Colon (tissue), 2 donors: ENCODE results near the gene CS.
"Not testable (repeated sequence)": the region's sequence is repeated elsewhere in the genome, so short reads cannot be mapped to it uniquely, and the experiment has no call there.

Experiments
- FAIRE-seq: peaks from 2 replicates; lab custom pipeline; 2012; peaks lifted over from hg19 to GRCh38; lab: Jason Lieb, UNC
- donor health status: control.
- donor health status: control.

Gene CS

DNA sequence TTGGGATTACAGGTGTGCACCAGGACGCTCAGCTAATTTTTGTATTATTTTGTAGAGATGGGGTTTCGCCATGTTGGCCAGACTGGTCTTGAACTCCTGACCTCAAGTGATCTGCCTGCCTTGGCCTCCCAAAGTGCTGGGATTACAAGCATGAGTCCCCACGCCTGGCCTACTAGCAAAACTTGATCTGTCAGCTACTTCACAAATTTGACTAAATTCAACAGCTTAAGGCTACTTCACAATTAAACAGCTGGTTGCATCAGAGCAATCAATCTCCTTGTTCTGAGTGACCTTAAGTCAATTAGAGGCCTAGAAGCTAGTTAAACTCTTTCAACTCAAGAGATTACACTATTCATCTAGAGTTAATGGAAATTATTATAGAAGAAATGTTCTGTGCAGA is 21.2 kb downstream of the CS start:
- FAIRE-seq: no peak

GRCh38 chr12:56274299-56274698 is 25.8 kb downstream of the CS start:
- no peak for FAIRE-seq

- FAIRE-seq: not testable (repeated sequence)
Measured at GRCh38 chr12:56272468-56272867, 27.7 kb downstream of the CS start.

DNA sequence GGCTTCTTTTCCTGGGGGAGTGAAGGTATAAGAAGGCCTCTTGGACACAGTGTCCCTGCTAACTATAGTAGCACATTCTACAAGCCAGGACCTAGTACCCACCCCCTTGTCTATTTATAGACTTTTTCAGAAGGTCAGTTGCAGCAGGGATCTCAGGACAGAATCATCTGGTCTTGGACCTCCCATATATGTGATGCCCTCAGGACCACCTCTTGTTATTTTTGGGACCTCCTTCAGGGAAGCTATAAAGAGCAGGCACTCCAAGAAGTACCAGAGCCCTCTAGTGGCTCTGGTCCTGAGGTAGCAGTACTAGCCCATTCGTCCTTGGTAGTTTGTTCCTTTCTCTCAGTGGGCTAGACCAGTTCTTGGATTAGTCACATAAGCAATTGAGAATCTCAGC is 29.1 kb downstream of the CS start:
- no peak for FAIRE-seq

- no peak for FAIRE-seq
Measured at GRCh38 chr12:56267443-56268071, 32.6 kb downstream of the CS start.

DNA sequence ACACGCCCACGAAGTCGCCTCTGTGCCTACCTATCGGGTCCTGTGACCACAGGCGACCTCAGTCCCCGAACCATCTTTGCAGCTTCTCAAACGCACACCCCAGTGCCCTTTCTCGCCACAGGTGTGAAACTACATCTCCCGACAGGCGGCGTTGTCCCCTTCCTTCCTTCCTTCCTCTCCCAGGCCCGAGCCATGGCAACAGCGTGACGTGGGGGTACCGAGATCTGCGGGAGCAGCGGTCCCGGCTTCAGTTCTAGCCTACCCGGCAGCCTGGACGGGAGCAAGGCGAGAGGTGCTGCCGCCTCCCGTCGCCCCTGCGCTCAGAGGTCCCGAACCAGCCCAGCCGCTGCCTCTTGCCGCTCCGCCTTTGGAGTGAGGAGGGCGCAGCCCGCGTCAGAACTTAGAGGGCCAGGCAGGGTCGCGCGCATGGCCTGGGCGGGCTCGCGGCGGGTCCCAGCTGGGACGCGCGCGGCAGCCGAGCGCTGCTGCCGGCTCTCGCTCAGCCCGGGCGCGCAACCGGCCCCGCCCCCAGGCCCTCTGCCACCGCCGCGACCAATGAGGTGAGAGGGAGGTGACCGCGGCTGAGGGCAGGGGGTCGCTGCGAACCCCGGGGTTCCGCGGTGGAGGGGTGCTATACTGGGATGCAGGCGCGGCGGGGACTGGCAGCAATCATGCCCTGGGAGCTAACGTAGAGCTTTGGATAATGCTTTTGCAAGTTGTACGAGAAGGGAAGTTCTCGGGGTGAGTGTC is 33.3 kb downstream of the CS start, which contains the start of gene COQ10A:
Gene COQ10A (plus strand): TSS at position 250 of the 750 bp plus-strand sequence. CDS start 177 bp downstream, at position 427.
- FAIRE-seq: no peak

GRCh38 chr12:56266068-56266692 is 34.0 kb downstream of the CS start:
- FAIRE-seq: not testable (repeated sequence)

- FAIRE-seq: not testable (repeated sequence)
Measured at GRCh38 chr12:56262955-56263354, 37.2 kb downstream of the CS start.

DNA sequence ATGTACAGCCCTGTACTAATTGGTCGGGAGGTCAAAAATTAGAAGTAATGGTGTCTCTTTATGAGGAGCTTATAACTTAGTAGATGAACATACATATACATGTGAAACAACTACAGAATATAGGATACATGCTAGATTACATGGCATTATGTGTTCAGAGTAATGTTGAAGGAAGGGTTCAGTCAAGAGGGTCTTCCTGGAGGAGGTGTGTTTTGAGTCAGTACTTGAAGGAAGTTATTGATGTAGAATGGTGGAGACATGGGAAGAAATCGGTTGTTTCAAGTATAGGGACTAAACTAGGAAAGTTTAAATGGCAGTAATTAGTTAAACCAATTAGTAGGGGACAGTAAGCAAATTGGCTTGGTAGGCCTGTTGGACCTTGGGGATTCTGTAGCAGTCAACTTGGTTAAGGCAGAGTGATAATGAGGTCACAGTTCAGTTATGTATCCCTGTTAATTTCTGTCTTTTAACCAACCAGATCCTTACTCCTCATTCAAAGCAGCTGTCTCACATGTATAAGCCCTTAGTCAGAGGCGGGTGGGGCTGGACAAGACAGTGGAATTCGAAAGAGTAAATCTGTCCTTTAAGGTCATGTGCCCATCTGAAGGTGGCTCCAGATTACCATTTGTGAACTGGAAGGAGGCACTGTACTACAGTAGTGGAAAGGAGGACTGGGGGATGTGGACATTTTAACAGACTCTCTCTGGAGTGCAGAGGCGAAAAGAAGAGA is 38.5 kb downstream of the CS start:
- no peak for FAIRE-seq

- no peak for FAIRE-seq
Measured at GRCh38 chr12:56260921-56261320, 39.2 kb downstream of the CS start.

DNA sequence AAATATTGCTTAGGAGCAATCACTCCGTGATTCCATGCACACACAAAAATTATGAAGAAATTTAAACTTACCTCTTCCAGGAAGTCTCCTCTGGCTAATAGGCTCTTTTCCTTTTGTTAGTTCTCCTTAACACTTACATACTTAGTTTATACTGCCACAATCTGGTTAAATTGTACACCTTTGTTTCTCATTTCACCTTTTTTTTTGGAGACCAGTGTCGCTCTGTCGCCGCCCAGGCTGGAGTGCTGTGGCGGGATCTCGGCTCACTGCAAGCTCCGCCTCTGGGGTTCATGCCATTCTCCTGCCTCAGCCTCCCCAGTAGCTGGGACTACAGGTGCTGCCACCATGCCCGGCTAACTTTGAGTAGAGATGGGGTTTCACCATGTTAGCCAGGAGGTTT is 39.8 kb downstream of the CS start:
- FAIRE-seq: no peak

DNA sequence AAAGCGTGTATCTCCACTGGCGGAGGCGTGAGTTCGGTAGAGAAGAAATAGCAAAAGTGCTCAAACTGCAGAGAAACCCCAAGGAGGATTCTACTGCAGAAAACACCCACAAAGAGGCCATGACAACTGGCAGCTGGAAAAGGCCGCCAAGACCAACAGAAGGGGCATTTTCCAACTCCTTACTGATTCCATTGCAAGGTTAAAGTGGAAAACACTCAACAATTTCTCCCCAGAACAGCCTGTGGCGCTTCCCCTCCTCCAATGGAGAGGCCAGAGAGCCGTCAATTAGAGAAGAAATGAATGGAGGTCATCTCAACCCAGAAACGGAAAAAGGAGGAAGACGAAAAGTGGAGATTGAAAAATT is 41.3 kb downstream of the CS start:
- FAIRE-seq: no peak

DNA sequence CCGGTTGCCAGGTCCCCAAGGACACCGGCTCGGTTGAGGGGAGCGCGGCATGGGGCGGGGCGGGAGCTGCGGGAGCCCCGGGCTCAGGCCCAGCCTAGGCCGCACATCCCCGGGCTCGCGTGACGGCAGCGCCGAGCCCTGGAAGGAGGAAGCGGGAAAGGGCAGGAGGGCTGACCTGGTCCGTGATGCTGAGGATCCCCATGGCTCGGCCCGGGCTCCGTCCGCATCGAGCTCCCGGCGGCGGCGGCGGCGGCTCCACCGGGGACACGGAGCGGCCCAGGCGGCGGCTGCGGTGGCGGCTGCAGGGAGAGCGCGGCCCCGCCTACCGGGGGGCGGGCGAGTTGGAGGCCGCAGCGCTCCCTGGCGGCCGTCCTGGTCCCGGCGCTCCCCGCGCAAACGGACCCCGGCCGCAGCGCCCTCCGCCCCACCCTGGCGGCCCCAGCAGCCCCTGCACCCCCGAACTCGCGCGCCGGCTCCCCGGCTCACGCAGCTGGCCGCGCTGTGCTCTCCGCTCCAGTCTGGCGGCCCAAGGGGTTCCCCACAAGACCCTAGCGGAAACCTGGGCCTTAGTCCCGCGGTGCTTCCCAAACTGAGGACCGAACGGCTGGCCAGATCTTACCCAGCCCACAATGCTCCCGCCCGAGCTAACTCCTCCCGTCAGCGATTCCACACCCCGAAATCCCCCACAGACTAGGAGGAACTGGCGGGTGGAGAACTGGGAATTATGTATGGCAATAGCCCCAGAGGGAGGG is 41.9 kb downstream of the CS start, which contains the start of gene ANKRD52:
Gene ANKRD52 (minus strand): TSS at position 317 of the 752 bp plus-strand sequence. CDS start 115 bp downstream, at position 202.
- no peak for FAIRE-seq

DNA sequence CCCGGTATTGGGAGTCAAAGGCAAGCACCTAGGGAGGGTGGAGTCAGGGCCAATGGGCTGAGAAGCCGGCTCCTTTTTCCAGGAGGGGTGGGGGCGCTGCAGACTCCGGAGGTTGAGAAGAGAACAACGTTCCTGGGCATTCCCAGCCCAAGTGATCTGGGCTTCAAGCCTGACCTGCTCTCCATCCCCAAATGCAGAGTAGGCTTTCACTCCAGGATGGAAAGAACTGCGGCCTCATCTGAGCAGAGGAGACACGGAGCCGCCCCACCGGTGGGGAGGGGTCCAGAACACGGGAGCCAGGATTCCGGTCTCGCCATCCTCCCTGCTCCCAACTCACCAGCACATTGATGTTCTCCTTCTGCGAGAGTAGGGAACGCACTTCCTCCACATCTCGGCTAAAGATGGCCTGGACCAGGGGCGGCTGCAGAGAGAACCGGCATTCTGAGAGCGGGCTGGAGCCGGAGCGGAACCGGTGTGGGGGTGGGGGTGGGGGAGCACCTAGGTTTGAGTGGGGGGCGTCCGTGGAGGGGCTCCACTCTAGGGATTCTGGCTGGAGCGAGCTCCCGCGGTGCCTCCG is 42.6 kb downstream of the CS start:
- no peak for FAIRE-seq

DNA sequence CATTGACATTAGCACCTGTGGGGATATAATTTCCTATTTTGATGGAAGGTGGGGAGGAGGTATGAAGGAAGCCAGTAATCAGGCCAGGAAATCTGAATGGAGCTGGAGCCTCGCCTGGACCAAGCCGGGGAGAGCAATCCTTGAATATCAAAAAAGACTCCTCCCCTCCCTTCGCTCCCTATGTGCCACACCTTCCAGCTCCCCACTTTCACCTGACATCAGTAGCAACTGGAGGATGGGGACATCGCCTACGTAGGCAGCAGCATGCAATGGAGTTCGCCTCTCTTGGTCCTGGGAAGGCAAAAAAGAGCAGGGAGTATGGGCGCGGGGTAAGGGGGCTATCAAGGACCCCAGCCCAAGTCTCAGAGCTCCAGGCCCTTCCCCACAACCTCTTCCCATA is 43.1 kb downstream of the CS start:
- no peak for FAIRE-seq

GRCh38 chr12:56256326-56256960 is 43.7 kb downstream of the CS start:
- FAIRE-seq: no peak

DNA sequence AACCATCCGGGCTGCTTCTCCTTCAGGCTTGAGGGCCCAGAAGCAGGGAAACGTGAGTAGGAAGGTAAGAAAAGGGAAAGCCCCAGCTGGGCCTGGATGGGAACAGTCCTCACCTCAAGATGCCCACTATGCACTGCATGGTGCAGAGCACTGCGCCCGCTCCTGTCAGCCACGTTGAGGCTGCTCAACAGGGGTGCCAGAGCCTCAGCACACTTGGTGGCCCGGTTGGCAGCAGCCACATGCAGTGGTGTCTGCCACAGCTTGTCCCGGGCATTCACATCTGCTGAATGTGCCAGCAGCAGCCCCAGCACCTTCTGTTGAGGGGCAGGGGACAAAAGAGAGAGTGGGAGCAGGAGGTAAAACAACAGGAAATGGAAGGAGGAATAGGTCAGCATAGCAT is 44.5 kb downstream of the CS start:
- no peak for FAIRE-seq

- FAIRE-seq: no peak
Measured at GRCh38 chr12:56253091-56253490, 47.0 kb downstream of the CS start.

GRCh38 chr12:56252649-56253048 is 47.5 kb downstream of the CS start:
- FAIRE-seq: no peak

DNA sequence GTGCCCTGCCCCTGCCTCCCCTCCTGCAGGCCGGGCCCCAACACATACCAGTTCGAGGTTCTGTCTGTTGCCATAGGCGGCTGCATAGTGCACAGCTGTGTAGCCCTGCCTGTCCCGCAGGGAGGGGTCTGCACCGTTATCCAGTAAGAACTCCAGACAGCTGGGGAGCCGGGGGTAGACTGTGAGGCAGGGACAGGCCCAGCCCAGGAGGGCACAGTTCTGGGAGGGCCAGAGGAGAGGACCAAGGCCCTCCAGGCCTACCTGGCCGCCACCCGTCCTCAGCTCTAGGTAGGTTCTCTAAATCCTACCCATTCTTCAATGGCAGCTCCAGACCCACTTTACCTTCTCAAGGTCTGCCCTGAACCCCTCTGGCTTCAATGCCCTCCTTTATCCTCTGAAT is 51.4 kb downstream of the CS start:
- FAIRE-seq: no peak

DNA sequence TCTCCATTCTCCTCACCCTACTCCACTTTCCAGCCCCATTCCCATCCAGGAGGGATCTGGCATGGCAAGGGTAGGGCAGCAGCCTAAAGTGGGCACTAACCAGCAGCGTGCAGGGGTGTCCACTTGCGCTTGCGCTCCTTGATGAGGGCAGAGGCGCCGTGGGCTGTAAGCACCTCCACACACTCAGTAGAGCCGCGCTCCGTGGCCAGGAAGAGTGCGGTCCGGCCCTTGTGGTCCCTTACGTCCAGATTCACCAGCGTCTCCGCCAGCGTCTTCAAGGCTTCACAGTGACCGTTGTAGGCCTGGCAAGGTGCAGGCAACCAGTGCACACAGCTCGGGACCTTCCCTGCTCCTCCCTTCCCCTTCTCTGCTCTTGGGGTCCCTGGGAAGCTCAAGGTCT is 52.2 kb downstream of the CS start:
- no peak for FAIRE-seq
